Immature natural killer cell (primary cell): Measurements from ENCODE around the gene VCPKMT. TPM values are rescaled to one million over a fixed set of nuclear protein-coding genes. Genes with fewer than 3 reads are reported as not detected.
A peak's percentile ranks its signal among the peaks of the same experiment; 100 is the strongest.

Experiments used
- DNase-seq, 3 donors: peaks; one replicate each; pipeline ENCODE4 v3.0.0; 2022; ENCODE audit warnings: mixed read lengths in 1 of 3
- H3K27ac Mint-ChIP-seq, 6 donors: one replicate each; pipeline ENCODE4 v1.8.0; 2020; ENCODE audit warnings: mixed read lengths in 6 of 6, mild to moderate bottlenecking in 5 of 6, inconsistent platforms in 4 of 6, moderate library complexity in 3 of 6
- H3K27me3 Mint-ChIP-seq, 3 donors: one replicate each; pipeline ENCODE4 v1.8.0; 2020 to 2021; ENCODE audit warnings: low read depth in 3 of 3, mild to moderate bottlenecking in 3 of 3, mixed read lengths in 3 of 3, moderate library complexity in 3 of 3, inconsistent platforms in 1 of 3
- H3K36me3 Mint-ChIP-seq, 3 donors: one replicate each; pipeline ENCODE4 v1.8.0; 2020; ENCODE audit warnings: mixed read lengths in 3 of 3, inconsistent platforms in 2 of 3, mild to moderate bottlenecking in 2 of 3
- H3K4me1 Mint-ChIP-seq, 2 donors: one replicate each; pipeline ENCODE4 v1.8.0; 2020; ENCODE audit warnings: inconsistent platforms in 2 of 2, mild to moderate bottlenecking in 2 of 2, mixed read lengths in 2 of 2, moderate library complexity in 1 of 2
- H3K4me3 Mint-ChIP-seq, 5 donors: one replicate each; pipeline ENCODE4 v1.8.0; 2020; ENCODE audit warnings: mild to moderate bottlenecking in 5 of 5, mixed read lengths in 5 of 5, inconsistent platforms in 3 of 5, moderate library complexity in 3 of 5
- H3K9me3 Mint-ChIP-seq, 6 donors: one replicate each; pipeline ENCODE4 v1.8.0; 2020; ENCODE audit warnings: mild to moderate bottlenecking in 6 of 6, mixed read lengths in 6 of 6, inconsistent platforms in 4 of 6, moderate library complexity in 3 of 6
- polyA plus RNA-seq, 3 donors: library from polyadenylated mRNA; unstranded; fragments of 300-500 nt; fragmentation: Illumina TruSeq; gene quantifications; one replicate each; pipeline ENCODE4 v1.2.3, GENCODE V29; 2021

Gene VCPKMT
- 10 to 100 TPM in 2 of 3 donors, 1 to 10 TPM in 1; 7.8 to 19.2 (median 14.4) TPM for polyA plus RNA-seq

- no peaks in the 10 kb centered on the region for H3K9me3 Mint-ChIP-seq
- H3K27ac Mint-ChIP-seq, result peak within 1 kb of the TSS; percentile 95 to 99 (median 99)
- peaks cover 21 to 33% of the 10 kb centered on the region in 2 donors for H3K4me1 Mint-ChIP-seq
- peaks cover 5 to 11% (median 7%) of the 10 kb centered on the region in 3 donors for H3K36me3 Mint-ChIP-seq
- DNase-seq, result peak; percentile 94 to 95 (median 94)
- H3K27me3 Mint-ChIP-seq, result peaks cover 0 to 6% (median 5%) of the 10 kb centered on the region in 3 donors
- peak within 1 kb of the TSS; percentile 95 to 99 (median 96) for H3K4me3 Mint-ChIP-seq
These were observed at the start of gene VCPKMT for GRCh38 chr14:50116181-50116956. TSS of gene VCPKMT (minus strand) at chr14:50116572. CDS start at chr14:50116552, 20 bp downstream.

GRCh38 chr14:50156111-50156510 lies 39.7 kb upstream of the VCPKMT start:
- peaks cover 18 to 27% (median 18%) of the 10 kb centered on the region in 3 donors for H3K36me3 Mint-ChIP-seq
- peaks cover 0 to 4% (median 0%) of the 10 kb centered on the region in 3 donors for H3K27me3 Mint-ChIP-seq
- H3K4me1 Mint-ChIP-seq, result no peaks in the 10 kb centered on the region
- H3K9me3 Mint-ChIP-seq, result no peaks in the 10 kb centered on the region
- DNase-seq, result no peak
- no peak overlapping the region for H3K4me3 Mint-ChIP-seq
- H3K27ac Mint-ChIP-seq, result no peak overlapping the region

GRCh38 chr14:50148799-50149198 lies 32.4 kb upstream of the VCPKMT start:
- Mint-ChIP-seq H3K27me3 (peaks cover 0 to 1% (median 0%) of the 10 kb centered on the region in 3 donors), H3K9me3 (no peaks in the 10 kb centered on the region), H3K27ac (no peak overlapping the region), H3K4me3 (no peak overlapping the region), H3K36me3 (peaks cover 15 to 30% (median 23%) of the 10 kb centered on the region in 3 donors), H3K4me1 (no peaks in the 10 kb centered on the region)
- no peak for DNase-seq

- Mint-ChIP-seq H3K36me3 (peaks cover 0 to 5% (median 3%) of the 10 kb centered on the region in 3 donors), H3K27ac (no peak overlapping the region), H3K4me1 (no peaks in the 10 kb centered on the region), H3K4me3 (no peak overlapping the region), H3K9me3 (no peaks in the 10 kb centered on the region), H3K27me3 (no peaks in the 10 kb centered on the region)
- DNase-seq, result no peak
These were observed 22.8 kb upstream of the VCPKMT start for GRCh38 chr14:50139192-50139591.

GRCh38 chr14:50127802-50128201 lies 11.4 kb upstream of the VCPKMT start:
- no peaks in the 10 kb centered on the region for H3K27me3 Mint-ChIP-seq
- no peak for DNase-seq
- no peaks in the 10 kb centered on the region for H3K4me1 Mint-ChIP-seq
- H3K4me3 Mint-ChIP-seq, result no peak overlapping the region
- H3K27ac Mint-ChIP-seq, result peak overlapping the region in 1 of 6 donors; percentile 50
- no peaks in the 10 kb centered on the region for H3K9me3 Mint-ChIP-seq
- H3K36me3 Mint-ChIP-seq, result peaks cover 15 to 38% (median 24%) of the 10 kb centered on the region in 3 donors

- no peaks in the 10 kb centered on the region for H3K9me3 Mint-ChIP-seq
- no peak overlapping the region for H3K4me3 Mint-ChIP-seq
- peak overlapping the region in 2 of 6 donors; percentile 3 to 23 for H3K27ac Mint-ChIP-seq
- no peak for DNase-seq
- H3K4me1 Mint-ChIP-seq, result no peaks in the 10 kb centered on the region
- no peaks in the 10 kb centered on the region for H3K27me3 Mint-ChIP-seq
- H3K36me3 Mint-ChIP-seq, result peaks cover 8 to 24% (median 13%) of the 10 kb centered on the region in 3 donors
These were observed 6.7 kb upstream of the VCPKMT start for GRCh38 chr14:50123062-50123461.

- H3K27me3 Mint-ChIP-seq, result no peaks in the 10 kb centered on the region
- no peak overlapping the region for H3K27ac Mint-ChIP-seq
- DNase-seq, result no peak
- no peaks in the 10 kb centered on the region for H3K4me1 Mint-ChIP-seq
- H3K4me3 Mint-ChIP-seq, result no peak overlapping the region
- peaks cover 8 to 18% (median 10%) of the 10 kb centered on the region in 3 donors for H3K36me3 Mint-ChIP-seq
- H3K9me3 Mint-ChIP-seq, result no peaks in the 10 kb centered on the region
These were observed 5.9 kb upstream of the VCPKMT start for GRCh38 chr14:50122291-50122690.

- no peak overlapping the region for H3K4me3 Mint-ChIP-seq
- peaks cover 6 to 8% of the 10 kb centered on the region in 2 donors for H3K4me1 Mint-ChIP-seq
These were observed 5.1 kb upstream of the VCPKMT start for GRCh38 chr14:50121486-50121885.

GRCh38 chr14:50117456-50117855 lies 1.1 kb upstream of the VCPKMT start:
- no peak for DNase-seq
- peaks cover 5 to 9% (median 5%) of the 10 kb centered on the region in 3 donors for H3K36me3 Mint-ChIP-seq
- H3K27me3 Mint-ChIP-seq, result peaks cover 0 to 6% (median 5%) of the 10 kb centered on the region in 3 donors
- peak overlapping the region; percentile 51 to 99 (median 62) for H3K27ac Mint-ChIP-seq
- peaks cover 21 to 33% of the 10 kb centered on the region in 2 donors for H3K4me1 Mint-ChIP-seq
- no peak overlapping the region for H3K4me3 Mint-ChIP-seq
- H3K9me3 Mint-ChIP-seq, result no peaks in the 10 kb centered on the region

More at GRCh38 chr14:50121486-50121885, 5.1 kb upstream of the VCPKMT start:
- Mint-ChIP-seq H3K27ac (peak overlapping the region in 1 of 6 donors; percentile 17), H3K27me3 (peaks cover 0 to 4% (median under 1%) of the 10 kb centered on the region in 3 donors), H3K9me3 (no peaks in the 10 kb centered on the region), H3K36me3 (peaks cover 6 to 15% (median 10%) of the 10 kb centered on the region in 3 donors)
- DNase-seq, result no peak

- H3K9me3 Mint-ChIP-seq, result no peaks in the 10 kb centered on the region
- DNase-seq, result no peak
- H3K4me1 Mint-ChIP-seq, result peaks cover 21 to 33% of the 10 kb centered on the region in 2 donors
- H3K27ac Mint-ChIP-seq, result peak overlapping the region; percentile 95 to 99 (median 99)
- H3K27me3 Mint-ChIP-seq, result peaks cover 0 to 6% (median 5%) of the 10 kb centered on the region in 3 donors
- peaks cover 5 to 9% (median 7%) of the 10 kb centered on the region in 3 donors for H3K36me3 Mint-ChIP-seq
- peak overlapping the region; percentile 95 to 99 (median 96) for H3K4me3 Mint-ChIP-seq
These were observed 594 bp upstream of the VCPKMT start for GRCh38 chr14:50116966-50117365.

- Mint-ChIP-seq H3K27me3 (peaks cover 0 to 6% (median 5%) of the 10 kb centered on the region in 3 donors), H3K4me3 (peak overlapping the region in 1 of 5 donors; percentile 9), H3K27ac (peak overlapping the region in 5 of 6 donors; percentile 10 to 73 (median 71)), H3K36me3 (peaks cover 10 to 18% (median 16%) of the 10 kb centered on the region in 3 donors), H3K9me3 (no peaks in the 10 kb centered on the region), H3K4me1 (peaks cover 22 to 33% of the 10 kb centered on the region in 2 donors)
- DNase-seq, result no peak
These were observed 2.9 kb downstream of the VCPKMT start for GRCh38 chr14:50113381-50114035.

GRCh38 chr14:50110323-50111037 lies 5.9 kb downstream of the VCPKMT start:
- peak overlapping the region in 3 of 6 donors; percentile 24 to 69 (median 44) for H3K27ac Mint-ChIP-seq

GRCh38 chr14:50109342-50109741 lies 7.0 kb downstream of the VCPKMT start:
- no peaks in the 10 kb centered on the region for H3K9me3 Mint-ChIP-seq
- peaks cover 7 to 18% (median 13%) of the 10 kb centered on the region in 3 donors for H3K36me3 Mint-ChIP-seq
- H3K27me3 Mint-ChIP-seq, result peaks cover 0 to under 1% (median 0%) of the 10 kb centered on the region in 3 donors
- DNase-seq, result no peak
- H3K4me3 Mint-ChIP-seq, result no peak overlapping the region
- peaks cover 8 to 15% of the 10 kb centered on the region in 2 donors for H3K4me1 Mint-ChIP-seq
- no peak overlapping the region for H3K27ac Mint-ChIP-seq

More at GRCh38 chr14:50110323-50111037, 5.9 kb downstream of the VCPKMT start:
- H3K4me1 Mint-ChIP-seq, result peaks cover 8 to 16% of the 10 kb centered on the region in 2 donors
- no peak overlapping the region for H3K4me3 Mint-ChIP-seq
- peaks cover 0 to 2% (median 0%) of the 10 kb centered on the region in 3 donors for H3K27me3 Mint-ChIP-seq
- no peak for DNase-seq
- H3K36me3 Mint-ChIP-seq, result peaks cover 7 to 18% (median 13%) of the 10 kb centered on the region in 3 donors
- no peaks in the 10 kb centered on the region for H3K9me3 Mint-ChIP-seq
